SU-DHL-6 (cell line): ENCODE results near the gene IGSF3.

ENCODE experiments used
- EZH2phosphoT487 ChIP-seq: fragments of 200-600 bp; sonication (generic), shearing (Covaris generic); conservative IDR thresholded peaks from 2 replicates; pipeline ENCODE4 v1.6.1; 2018; ENCODE audit warnings: mild to moderate bottlenecking, antibody characterized with exemption, low read length, moderate library complexity, mixed read lengths
- TF ChIP-seq, protein P1 (sequence below): fragments of 200-600 bp; sonication (generic); IDR thresholded peaks from one replicate; pipeline ENCODE4 v1.5.1; 2017; ENCODE audit warnings: antibody characterized with exemption, mild to moderate bottlenecking, low read length, moderate library complexity; ENCODE audit not compliant: insufficient read depth, poor library complexity, severe bottlenecking

DNA sequence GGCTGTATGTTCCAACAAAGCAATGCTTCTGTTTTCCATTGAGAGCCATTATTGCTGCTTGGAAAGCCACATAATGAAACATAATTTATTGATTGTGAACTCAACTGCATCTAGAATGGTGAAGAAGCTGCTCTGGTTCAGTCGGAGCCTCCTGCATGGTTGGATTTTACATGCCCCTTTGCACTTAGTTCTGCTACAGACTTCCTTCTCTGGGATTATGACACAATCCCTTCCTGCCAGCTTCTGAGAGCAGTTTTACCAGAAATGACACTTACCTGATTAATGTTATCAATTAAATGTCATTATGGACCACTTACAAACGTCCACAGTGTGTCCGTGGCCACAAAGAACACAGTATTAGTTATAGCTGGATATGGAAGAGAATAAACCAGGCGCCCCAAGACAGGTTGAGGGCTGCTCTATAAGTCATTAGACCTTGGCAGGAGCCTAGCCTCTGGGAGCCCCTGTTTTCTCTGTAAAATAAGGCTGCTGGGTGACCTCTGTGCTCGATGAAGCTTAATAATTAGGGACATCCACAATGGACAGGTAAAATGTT lies 89.7 kb downstream of the IGSF3 start:
- TF ChIP-seq, protein P1, sequence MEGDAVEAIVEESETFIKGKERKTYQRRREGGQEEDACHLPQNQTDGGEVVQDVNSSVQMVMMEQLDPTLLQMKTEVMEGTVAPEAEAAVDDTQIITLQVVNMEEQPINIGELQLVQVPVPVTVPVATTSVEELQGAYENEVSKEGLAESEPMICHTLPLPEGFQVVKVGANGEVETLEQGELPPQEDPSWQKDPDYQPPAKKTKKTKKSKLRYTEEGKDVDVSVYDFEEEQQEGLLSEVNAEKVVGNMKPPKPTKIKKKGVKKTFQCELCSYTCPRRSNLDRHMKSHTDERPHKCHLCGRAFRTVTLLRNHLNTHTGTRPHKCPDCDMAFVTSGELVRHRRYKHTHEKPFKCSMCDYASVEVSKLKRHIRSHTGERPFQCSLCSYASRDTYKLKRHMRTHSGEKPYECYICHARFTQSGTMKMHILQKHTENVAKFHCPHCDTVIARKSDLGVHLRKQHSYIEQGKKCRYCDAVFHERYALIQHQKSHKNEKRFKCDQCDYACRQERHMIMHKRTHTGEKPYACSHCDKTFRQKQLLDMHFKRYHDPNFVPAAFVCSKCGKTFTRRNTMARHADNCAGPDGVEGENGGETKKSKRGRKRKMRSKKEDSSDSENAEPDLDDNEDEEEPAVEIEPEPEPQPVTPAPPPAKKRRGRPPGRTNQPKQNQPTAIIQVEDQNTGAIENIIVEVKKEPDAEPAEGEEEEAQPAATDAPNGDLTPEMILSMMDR: no peak
- no peak for TF ChIP-seq EZH2phosphoT487
